ENCODE measurements around the gene LIME1.

Gene LIME1

GRCh38 chr20:63750807-63751470 lies 14.5 kb downstream of the LIME1 start:
- DNase-seq (ENCODE audit: low spot score): peak; percentile 68

- DNase-seq (ENCODE audit: low spot score): no peak
Observed at GRCh38 chr20:63751471-63752271, 15.2 kb downstream of the LIME1 start.

- no peak for DNase-seq (ENCODE audit: low spot score)
Observed at GRCh38 chr20:63752411-63753101, 16.1 kb downstream of the LIME1 start.

GRCh38 chr20:63753381-63753780 lies 16.9 kb downstream of the LIME1 start:
- no peak for DNase-seq (ENCODE audit: low spot score)

GRCh38 chr20:63754008-63754407 lies 17.5 kb downstream of the LIME1 start:
- no peak for DNase-seq (ENCODE audit: low spot score)

GRCh38 chr20:63755933-63756647 lies 19.6 kb downstream of the LIME1 start:
- DNase-seq (ENCODE audit: low spot score): no peak

GRCh38 chr20:63756648-63756991 lies 20.2 kb downstream of the LIME1 start:
- DNase-seq (ENCODE audit: low spot score): no peak

GRCh38 chr20:63758152-63758551 lies 21.7 kb downstream of the LIME1 start:
- DNase-seq (ENCODE audit: low spot score): no peak

- DNase-seq (ENCODE audit: low spot score): no peak
Observed at GRCh38 chr20:63759377-63759901, 23.0 kb downstream of the LIME1 start.

- no peak for DNase-seq (ENCODE audit: low spot score)
Observed at GRCh38 chr20:63765082-63765873, 28.8 kb downstream of the LIME1 start.

- no peak for DNase-seq (ENCODE audit: low spot score)
Observed at GRCh38 chr20:63765902-63766301, 29.4 kb downstream of the LIME1 start.

GRCh38 chr20:63766695-63767426 lies 30.4 kb downstream of the LIME1 start:
- no peak for DNase-seq (ENCODE audit: low spot score)

GRCh38 chr20:63767456-63767855 lies 31.0 kb downstream of the LIME1 start:
- DNase-seq (ENCODE audit: low spot score): no peak

GRCh38 chr20:63767886-63768285 lies 31.4 kb downstream of the LIME1 start:
- DNase-seq (ENCODE audit: low spot score): no peak

GRCh38 chr20:63768591-63769515 lies 32.4 kb downstream of the LIME1 start:
- no peak for DNase-seq (ENCODE audit: low spot score)

GRCh38 chr20:63769891-63770474 lies 33.5 kb downstream of the LIME1 start:
- DNase-seq (ENCODE audit: low spot score): no peak

GRCh38 chr20:63771046-63771707 lies 34.7 kb downstream of the LIME1 start:
- no peak for DNase-seq (ENCODE audit: low spot score)

- DNase-seq (ENCODE audit: low spot score): no peak
Observed at GRCh38 chr20:63772781-63773518, 36.5 kb downstream of the LIME1 start.

All from CD4-positive, alpha-beta T cell treated with Interleukin-2 at 100 ng/mL for 4 hours (primary cell).